ENCODE data around the gene ACOXL. TPM values are rescaled to one million over a fixed set of nuclear protein-coding genes. Genes with fewer than 3 reads are reported as not detected.

Gene ACOXL
- total RNA-seq, 1 donor from 2014 or later = 0.23 TPM

DNA sequence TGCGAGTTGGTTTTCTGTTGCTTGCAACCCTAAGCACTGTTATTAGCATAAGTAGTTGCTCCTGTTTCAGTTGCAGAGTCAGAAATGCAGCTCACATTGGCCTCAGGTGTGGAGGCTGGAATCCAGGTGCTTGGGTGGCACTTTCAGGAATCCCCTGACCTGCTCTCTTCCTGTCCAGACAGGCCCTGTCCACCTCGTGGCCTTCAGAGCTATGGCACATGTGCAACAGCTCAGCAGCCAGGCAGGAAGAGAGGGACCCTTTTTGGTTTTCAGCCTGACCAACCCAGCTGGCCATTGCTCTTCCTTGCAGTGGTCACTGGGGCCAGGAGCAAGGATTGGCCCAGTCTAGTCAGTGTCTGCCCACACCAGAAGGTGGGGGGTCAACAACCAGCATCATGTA, 12.7 kb downstream of the ACOXL start:
- Histone ChIP-seq H3K4me2 (ENCODE audit: low read length) (no peak overlapping the region), H3K9me3 (ENCODE audit: insufficient read depth, low read depth, low read length) (no peaks in the 10 kb centered on the region), H3K4me3 (ENCODE audit: insufficient read depth, low read depth, low read length) (no peak overlapping the region), H3K9ac (ENCODE audit: low read length) (no peak overlapping the region), H3K4me1 (ENCODE audit: insufficient read depth, low read length) (peaks cover 4% of the 10 kb centered on the region), H2AFZ (ENCODE audit: low read depth, low read length) (no peak overlapping the region), H3K36me3 (ENCODE audit: insufficient read depth, low read length) (no peaks in the 10 kb centered on the region), H3K79me2 (ENCODE audit: insufficient read depth, low read length) (no peaks in the 10 kb centered on the region), H3K27me3 (ENCODE audit: insufficient read depth, low read length) (peaks cover 54% of the 10 kb centered on the region), H3K27ac (ENCODE audit: low read depth, low read length) (no peak overlapping the region), H4K20me1 (ENCODE audit: insufficient read depth, low read length) (no peaks in the 10 kb centered on the region)
- FAIRE-seq (no peak), DNase-seq (ENCODE audit: low read depth) (no peak)
- H3K4me1 Mint-ChIP-seq (ENCODE audit: low read depth, unreplicated experiment) = peaks cover 25% of the 10 kb centered on the region
- no peaks in the 10 kb centered on the region for H3K36me3 Mint-ChIP-seq (ENCODE audit: low read depth, unreplicated experiment)
- TF ChIP-seq, protein P1, sequence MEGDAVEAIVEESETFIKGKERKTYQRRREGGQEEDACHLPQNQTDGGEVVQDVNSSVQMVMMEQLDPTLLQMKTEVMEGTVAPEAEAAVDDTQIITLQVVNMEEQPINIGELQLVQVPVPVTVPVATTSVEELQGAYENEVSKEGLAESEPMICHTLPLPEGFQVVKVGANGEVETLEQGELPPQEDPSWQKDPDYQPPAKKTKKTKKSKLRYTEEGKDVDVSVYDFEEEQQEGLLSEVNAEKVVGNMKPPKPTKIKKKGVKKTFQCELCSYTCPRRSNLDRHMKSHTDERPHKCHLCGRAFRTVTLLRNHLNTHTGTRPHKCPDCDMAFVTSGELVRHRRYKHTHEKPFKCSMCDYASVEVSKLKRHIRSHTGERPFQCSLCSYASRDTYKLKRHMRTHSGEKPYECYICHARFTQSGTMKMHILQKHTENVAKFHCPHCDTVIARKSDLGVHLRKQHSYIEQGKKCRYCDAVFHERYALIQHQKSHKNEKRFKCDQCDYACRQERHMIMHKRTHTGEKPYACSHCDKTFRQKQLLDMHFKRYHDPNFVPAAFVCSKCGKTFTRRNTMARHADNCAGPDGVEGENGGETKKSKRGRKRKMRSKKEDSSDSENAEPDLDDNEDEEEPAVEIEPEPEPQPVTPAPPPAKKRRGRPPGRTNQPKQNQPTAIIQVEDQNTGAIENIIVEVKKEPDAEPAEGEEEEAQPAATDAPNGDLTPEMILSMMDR (IDR thresholded peaks at IDR 0.05; ENCODE audit: insufficient read depth, low read depth, low read length) = no peak
- TF ChIP-seq EZH2 (IDR thresholded peaks at IDR 0.05; ENCODE audit: insufficient read depth, low read length) = no peak
- H3K27me3 Mint-ChIP-seq (ENCODE audit: low read depth, unreplicated experiment) = peaks cover 51% of the 10 kb centered on the region
- peaks cover 3% of the 10 kb centered on the region for H3K9me3 Mint-ChIP-seq (ENCODE audit: unreplicated experiment)
- H3K4me3 Mint-ChIP-seq (ENCODE audit: unreplicated experiment) = no peak overlapping the region
- no peak overlapping the region for H3K27ac Mint-ChIP-seq (ENCODE audit: unreplicated experiment)

DNA sequence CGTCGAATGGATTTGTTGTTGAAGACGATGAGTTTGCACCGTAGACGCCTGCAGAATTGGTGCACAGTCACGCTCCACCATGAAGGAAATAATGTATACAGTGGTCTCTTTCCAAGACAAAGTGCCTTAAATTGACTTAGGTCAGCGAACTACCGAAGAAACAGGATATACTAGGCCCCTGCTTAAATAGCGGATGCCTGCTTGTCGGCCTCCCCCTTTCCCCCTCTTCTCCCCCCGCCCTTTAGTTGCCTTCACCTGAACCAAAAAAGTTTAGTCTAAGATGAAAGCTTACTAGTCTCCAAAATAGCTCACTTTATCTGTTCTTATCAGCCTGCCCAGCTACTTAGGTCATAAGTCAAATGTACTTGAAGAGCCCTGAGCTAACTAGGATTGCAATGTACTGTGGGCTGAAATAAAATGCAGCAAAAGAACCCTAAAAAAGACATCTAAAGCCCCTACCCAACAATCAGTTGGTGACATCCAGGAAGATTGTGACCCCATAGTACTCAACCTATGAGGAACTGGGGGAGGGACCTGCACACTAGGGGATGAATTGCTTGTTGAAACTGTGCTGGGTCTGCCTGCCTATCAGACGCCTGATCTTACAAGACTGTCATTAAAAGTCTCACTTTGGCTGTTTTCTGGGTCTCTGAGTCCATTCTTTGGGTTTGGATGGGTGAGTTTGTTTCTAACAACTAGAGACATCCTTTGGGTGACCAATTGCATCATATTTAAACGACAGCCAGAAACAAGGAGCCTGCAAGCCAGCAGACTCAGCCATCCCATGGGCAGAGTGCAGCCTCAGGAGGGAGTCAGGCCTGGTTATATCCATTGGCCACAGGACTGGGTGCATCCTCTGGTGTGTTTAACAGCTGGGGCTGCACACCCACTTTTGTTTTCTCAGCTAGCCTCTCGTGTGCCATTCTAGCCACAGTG, 14.5 kb downstream of the ACOXL start:
- no peaks in the 10 kb centered on the region for H3K9me3 Mint-ChIP-seq (ENCODE audit: unreplicated experiment)
- no peak overlapping the region for H3K4me2 ChIP-seq (ENCODE audit: low read length)
- H3K9ac ChIP-seq (ENCODE audit: low read length) = no peak overlapping the region
- no peaks in the 10 kb centered on the region for H3K36me3 ChIP-seq (ENCODE audit: insufficient read depth, low read length)
- no peaks in the 10 kb centered on the region for H4K20me1 ChIP-seq (ENCODE audit: insufficient read depth, low read length)
- H3K4me1 Mint-ChIP-seq (ENCODE audit: low read depth, unreplicated experiment) = peaks cover 16% of the 10 kb centered on the region
- no peaks in the 10 kb centered on the region for H3K9me3 ChIP-seq (ENCODE audit: insufficient read depth, low read depth, low read length)
- peaks cover 54% of the 10 kb centered on the region for H3K27me3 ChIP-seq (ENCODE audit: insufficient read depth, low read length)
- H3K79me2 ChIP-seq (ENCODE audit: insufficient read depth, low read length) = no peaks in the 10 kb centered on the region
- no peak overlapping the region for H3K27ac Mint-ChIP-seq (ENCODE audit: unreplicated experiment)
- DNase-seq (ENCODE audit: low read depth) (no peak), FAIRE-seq (no peak)
- H3K36me3 Mint-ChIP-seq (ENCODE audit: low read depth, unreplicated experiment) = no peaks in the 10 kb centered on the region
- no peak for TF ChIP-seq EZH2 (IDR thresholded peaks at IDR 0.05; ENCODE audit: insufficient read depth, low read length)
- TF ChIP-seq, protein P1 (IDR thresholded peaks at IDR 0.05; ENCODE audit: insufficient read depth, low read depth, low read length) = no peak
- H2AFZ ChIP-seq (ENCODE audit: low read depth, low read length) = no peak overlapping the region
- H3K27me3 Mint-ChIP-seq (ENCODE audit: low read depth, unreplicated experiment) = peaks cover 51% of the 10 kb centered on the region
- no peak overlapping the region for H3K27ac ChIP-seq (ENCODE audit: low read depth, low read length)
- no peak overlapping the region for H3K4me3 ChIP-seq (ENCODE audit: insufficient read depth, low read depth, low read length)
- peaks cover 2% of the 10 kb centered on the region for H3K4me1 ChIP-seq (ENCODE audit: insufficient read depth, low read length)
- H3K4me3 Mint-ChIP-seq (ENCODE audit: unreplicated experiment) = no peak overlapping the region

Measured in astrocyte (in vitro differentiated cells and primary cell).